Neural cell (in vitro differentiated cells): ENCODE measurements around the gene RAPGEF5. TPM values are rescaled to one million over a fixed set of nuclear protein-coding genes. Genes with fewer than 3 reads are reported as not detected.

Experiments
- H2AFZ ChIP-seq: fragments of 200-600, 300-800 bp; sonication (generic), shearing (Covaris generic); 2 replicates; pipeline ENCODE4 v1.6.0; 2014; ENCODE audit warnings: low read depth, mild to moderate bottlenecking, antibody characterized with exemption, low read length, moderate library complexity
- H3F3A ChIP-seq: fragments of 200-600 bp; shearing (Covaris generic); 2 replicates; pipeline ENCODE4 v1.6.1; 2016; ENCODE audit warnings: mild to moderate bottlenecking, moderate library complexity, mixed read lengths, antibody characterized with exemption, low read length; ENCODE audit not compliant: insufficient read depth, poor library complexity, severe bottlenecking
- H3K27ac ChIP-seq: fragments of 200-600, 300-800 bp; sonication (generic), shearing (Covaris generic); 2 replicates; pipeline ENCODE4 v1.5.1; 2014; ENCODE audit warnings: mild to moderate bottlenecking, low read length, moderate library complexity
- H3K27me3 ChIP-seq: fragments of 300-800, 200-600 bp; sonication (generic), shearing (Covaris generic); 2 replicates; pipeline ENCODE4 v1.6.0; 2014; ENCODE audit warnings: mild to moderate bottlenecking, low read depth, low read length, moderate library complexity; ENCODE audit not compliant: insufficient read depth
- H3K36me3 ChIP-seq: fragments of 300-800, 200-600 bp; sonication (generic), shearing (Covaris generic); 2 replicates; pipeline ENCODE4 v1.5.1; 2014; ENCODE audit warnings: mild to moderate bottlenecking, antibody characterized with exemption, low read length, moderate library complexity; ENCODE audit not compliant: insufficient read depth
- H3K4me2 ChIP-seq: fragments of 300-800, 200-600 bp; sonication (generic), shearing (Covaris generic); 2 replicates; pipeline ENCODE4 v1.6.0; 2014; ENCODE audit warnings: mild to moderate bottlenecking, low read length
- H3K4me3 ChIP-seq: fragments of 300-800, 200-600 bp; sonication (generic), shearing (Covaris generic); 2 replicates; pipeline ENCODE4 v1.5.1; 2014; ENCODE audit warnings: mild to moderate bottlenecking, low read length, moderate library complexity
- H3K79me2 ChIP-seq: fragments of 200-600 bp; shearing (Covaris generic); replicated peaks from 2 replicates; pipeline ENCODE4 v1.6.0; 2014; ENCODE audit warnings: mild to moderate bottlenecking, low read length, moderate library complexity; ENCODE audit not compliant: insufficient read depth
- H3K9ac ChIP-seq: fragments of 300-800, 200-600 bp; sonication (generic), shearing (Covaris generic); 2 replicates; pipeline ENCODE4 v1.6.1; 2016; ENCODE audit warnings: mild to moderate bottlenecking, low read length, mixed read lengths
- H3K9me2 ChIP-seq: fragments of 200-600 bp; shearing (Covaris generic); 2 replicates; pipeline ENCODE4 v1.6.1; 2016; ENCODE audit warnings: mild to moderate bottlenecking, low read length, mixed read lengths; ENCODE audit not compliant: insufficient read depth
- H3K9me3 ChIP-seq: fragments of 200-600, 300-800 bp; sonication (generic), shearing (Covaris generic); 2 replicates; pipeline ENCODE4 v1.6.1; 2016; ENCODE audit warnings: mild to moderate bottlenecking, mixed run types, low read length, moderate library complexity, mixed read lengths
- H4K20me1 ChIP-seq: fragments of 200-600 bp; shearing (Covaris generic); 2 replicates; pipeline ENCODE4 v1.6.1; 2016; ENCODE audit warnings: mild to moderate bottlenecking, mixed run types; ENCODE audit not compliant: insufficient read depth
- CTCF ChIP-seq: fragments of 450-650 bp; IDR thresholded peaks from 2 replicates; pipeline ENCODE4 v1.5.1; 2014; ENCODE audit warnings: antibody characterized with exemption, mild to moderate bottlenecking, moderate library complexity; ENCODE audit not compliant: poor library complexity, severe bottlenecking
- EP300 ChIP-seq: fragments of 450-650 bp; conservative IDR thresholded peaks from 2 replicates; pipeline ENCODE4 v1.6.1; 2014; ENCODE audit warnings: antibody characterized with exemption, mild to moderate bottlenecking, moderate library complexity; ENCODE audit not compliant: poor library complexity, severe bottlenecking
- EZH2 ChIP-seq: fragments of 200-600, 300-800 bp; shearing (Covaris generic), sonication (generic); IDR thresholded peaks from 2 replicates; pipeline ENCODE4 v1.6.1; 2014; ENCODE audit warnings: antibody characterized with exemption, low read length, borderline replicate concordance, mild to moderate bottlenecking; ENCODE audit not compliant: insufficient read depth, poor library complexity, severe bottlenecking
- MXI1 ChIP-seq: fragments of 450-650 bp; conservative IDR thresholded peaks from 2 replicates; pipeline ENCODE4 v1.6.1; 2014; ENCODE audit warnings: antibody characterized with exemption, mild to moderate bottlenecking; ENCODE audit not compliant: poor library complexity, severe bottlenecking
- POLR2AphosphoS5 ChIP-seq: IDR thresholded peaks from 2 replicates; pipeline ENCODE4 v1.6.1; 2012
- RAD21 ChIP-seq: fragments of 450-650 bp; conservative IDR thresholded peaks from 2 replicates; pipeline ENCODE4 v1.6.1; 2014; ENCODE audit warnings: antibody characterized with exemption, mild to moderate bottlenecking, moderate library complexity
- REST ChIP-seq: IDR thresholded peaks from 2 replicates; pipeline ENCODE4 v1.6.1; 2012; ENCODE audit warnings: borderline replicate concordance
- SMC3 ChIP-seq: fragments of 450-650 bp; conservative IDR thresholded peaks from 2 replicates; pipeline ENCODE4 v1.6.1; 2014; ENCODE audit warnings: antibody characterized with exemption, mild to moderate bottlenecking, moderate library complexity; ENCODE audit not compliant: poor library complexity
- TAF1 ChIP-seq: IDR thresholded peaks from 2 replicates; pipeline ENCODE4 v1.6.1; 2012; ENCODE audit warnings: low read depth
- polyA plus RNA-seq: library from polyadenylated mRNA; depleted of rRNA; stranded (reverse); fragments of >200 nt; gene quantifications from 2 replicates; pipeline ENCODE4 v1.2.3, GENCODE V29; 2014

Gene RAPGEF5
- polyA plus RNA-seq, 1 donor from 2014 or later = 48.0 TPM

GRCh38 chr7:22355620-22356009 is 1.3 kb downstream of the RAPGEF5 start:
- Histone ChIP-seq H3F3A (no peaks in the 10 kb centered on the region), H3K4me3 (no peak overlapping the region), H3K9ac (no peak overlapping the region), H3K27ac (no peak overlapping the region), H2AFZ (no peak overlapping the region), H3K36me3 (no peaks in the 10 kb centered on the region), H3K9me2 (no peaks in the 10 kb centered on the region), H3K9me3 (no peaks in the 10 kb centered on the region), H3K79me2 (no peaks in the 10 kb centered on the region), H3K27me3 (peaks cover 18% of the 10 kb centered on the region), H3K4me2 (no peak overlapping the region), H4K20me1 (no peaks in the 10 kb centered on the region)
- TF ChIP-seq MXI1 (no peak), EP300 (no peak), RAD21 (no peak), CTCF (no peak), REST (no peak), SMC3 (no peak), EZH2 (no peak), POLR2AphosphoS5 (no peak)

GRCh38 chr7:22354462-22354861 is 2.5 kb downstream of the RAPGEF5 start:
- Histone ChIP-seq H4K20me1 (no peaks in the 10 kb centered on the region), H3K4me3 (no peak overlapping the region), H2AFZ (no peak overlapping the region), H3K79me2 (no peaks in the 10 kb centered on the region), H3F3A (no peaks in the 10 kb centered on the region), H3K27me3 (peaks cover 18% of the 10 kb centered on the region), H3K36me3 (no peaks in the 10 kb centered on the region), H3K9me2 (no peaks in the 10 kb centered on the region), H3K27ac (no peak overlapping the region), H3K9me3 (no peaks in the 10 kb centered on the region), H3K4me2 (no peak overlapping the region), H3K9ac (no peak overlapping the region)
- TF ChIP-seq RAD21 (no peak), POLR2AphosphoS5 (no peak), SMC3 (no peak), EZH2 (no peak), MXI1 (no peak), CTCF (no peak), TAF1 (no peak), REST (no peak), EP300 (no peak)
